Subcutaneous abdominal adipose tissue (tissue), 5 donors: ENCODE measurements around the gene KRT86.
"Not testable (repeated sequence)": the region's sequence is repeated elsewhere in the genome, so short reads cannot be mapped to it uniquely, and the experiment has no call there.

Source experiments
- H3K27ac ChIP-seq: one replicate; pipeline ENCODE4 v1.7.0; 2013; ENCODE audit warnings: low read depth, mild to moderate bottlenecking, inconsistent platforms, low read length, moderate library complexity
- H3K27me3 ChIP-seq, 5 donors: one replicate each; pipeline ENCODE4 v1.7.0; 2013; ENCODE audit warnings: low read length in 5 of 5, inconsistent platforms in 1 of 5; ENCODE audit not compliant: control insufficient read depth in 5 of 5, insufficient read depth in 4 of 5
- H3K36me3 ChIP-seq, 5 donors: one replicate each; pipeline ENCODE4 v1.7.0; 2013; ENCODE audit warnings: low read length in 5 of 5; ENCODE audit not compliant: control insufficient read depth in 5 of 5, insufficient read depth in 5 of 5
- H3K4me1 ChIP-seq, 5 donors: one replicate each; pipeline ENCODE4 v1.7.0; 2013; ENCODE audit warnings: low read length in 5 of 5, mild to moderate bottlenecking in 3 of 5, moderate library complexity in 1 of 5; ENCODE audit not compliant: control insufficient read depth in 5 of 5, insufficient read depth in 5 of 5
- H3K4me3 ChIP-seq, 5 donors: one replicate each; pipeline ENCODE4 v1.7.0; 2013; ENCODE audit warnings: low read length in 5 of 5, low read depth in 1 of 5
- H3K9ac ChIP-seq, 5 donors: one replicate each; pipeline ENCODE4 v1.7.0; 2013; ENCODE audit warnings: low read length in 5 of 5, mild to moderate bottlenecking in 4 of 5, moderate library complexity in 3 of 5
- H3K9me3 ChIP-seq, 5 donors: one replicate each; pipeline ENCODE4 v1.7.0; 2013; ENCODE audit warnings: low read length in 5 of 5; ENCODE audit not compliant: control insufficient read depth in 5 of 5
- donor health status: healthy.
- donor health status: healthy.
- donor health status: healthy.
- donor health status: healthy.
- donor health status: healthy.

The KRT86 gene

GRCh38 chr12:52245962-52246569 lies 28.4 kb upstream of the KRT86 start:
- no peak overlapping the region for H3K27ac ChIP-seq
- no peaks in the 10 kb centered on the region for H3K36me3 ChIP-seq
- no peak overlapping the region for H3K9ac ChIP-seq
- H3K4me3 ChIP-seq: no peak overlapping the region
- H3K4me1 ChIP-seq: peaks cover 3 to 28% (median 20%) of the 10 kb centered on the region in 5 donors
- no peaks in the 10 kb centered on the region for H3K9me3 ChIP-seq
- H3K27me3 ChIP-seq: peaks cover 10 to 29% (median 17%) of the 10 kb centered on the region in 5 donors

- H3K9me3 ChIP-seq: no peaks in the 10 kb centered on the region
- H3K36me3 ChIP-seq: no peaks in the 10 kb centered on the region
- peaks cover 3 to 28% (median 20%) of the 10 kb centered on the region in 5 donors for H3K4me1 ChIP-seq
- no peak overlapping the region for H3K9ac ChIP-seq
- peaks cover 10 to 29% (median 17%) of the 10 kb centered on the region in 5 donors for H3K27me3 ChIP-seq
- H3K27ac ChIP-seq: no peak overlapping the region
- H3K4me3 ChIP-seq: no peak overlapping the region
These were observed 27.5 kb upstream of the KRT86 start for GRCh38 chr12:52246720-52247621.

DNA sequence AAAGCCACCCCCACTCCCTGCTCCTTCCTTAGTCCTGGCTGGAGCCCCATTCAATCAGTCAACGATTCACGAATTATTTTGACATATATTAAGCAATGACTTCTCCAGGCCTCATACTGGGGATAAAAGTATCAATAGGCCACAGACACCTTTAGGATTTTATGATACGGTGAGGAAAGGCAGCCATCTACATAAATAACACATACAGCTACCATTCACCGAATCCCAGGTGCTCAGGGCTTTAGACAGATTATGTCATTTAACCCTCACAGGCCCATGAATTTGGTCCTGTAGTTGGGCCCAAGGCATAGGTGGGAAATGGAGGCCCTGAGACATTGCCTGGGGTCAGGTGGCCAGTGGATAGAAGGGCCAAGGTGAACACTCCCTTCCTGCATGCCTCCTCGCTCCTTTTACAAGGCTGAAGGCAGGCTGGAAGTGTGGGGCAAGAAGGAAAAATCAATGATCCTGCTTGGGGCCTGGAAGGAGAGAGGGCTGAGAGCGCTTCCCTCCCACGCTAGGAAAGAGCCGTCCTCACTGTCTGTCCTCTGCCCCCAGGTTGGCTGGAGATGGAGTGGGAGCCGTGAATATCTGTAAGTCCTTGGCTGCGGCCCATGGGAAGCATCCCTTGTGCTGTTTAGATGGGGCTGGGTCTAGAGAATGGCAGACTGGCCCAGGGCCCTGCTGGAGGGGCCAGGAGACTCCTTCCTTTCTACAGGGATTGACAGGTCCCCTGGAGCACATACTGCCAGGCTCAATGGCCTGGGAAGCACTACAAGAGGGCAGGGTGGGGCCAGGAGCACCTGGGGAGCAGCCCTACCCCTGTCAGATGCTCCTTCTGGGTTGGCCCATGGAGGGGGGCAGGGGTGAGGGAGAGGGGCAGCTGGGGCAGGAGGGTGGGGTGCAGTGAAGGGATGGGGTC lies 26.6 kb upstream of the KRT86 start:
- Histone ChIP-seq H3K9me3 (no peaks in the 10 kb centered on the region), H3K4me3 (no peak overlapping the region), H3K4me1 (peaks cover 3 to 28% (median 20%) of the 10 kb centered on the region in 5 donors), H3K27ac (no peak overlapping the region), H3K27me3 (peaks cover 10 to 29% (median 17%) of the 10 kb centered on the region in 5 donors), H3K9ac (no peak overlapping the region), H3K36me3 (no peaks in the 10 kb centered on the region)

GRCh38 chr12:52248541-52249461 lies 25.6 kb upstream of the KRT86 start:
- Histone ChIP-seq H3K9me3 (no peaks in the 10 kb centered on the region), H3K9ac (no peak overlapping the region), H3K4me3 (no peak overlapping the region), H3K4me1 (peaks cover 0 to 20% (median 13%) of the 10 kb centered on the region in 5 donors), H3K36me3 (no peaks in the 10 kb centered on the region), H3K27ac (no peak overlapping the region), H3K27me3 (peaks cover 10 to 28% (median 17%) of the 10 kb centered on the region in 5 donors)

DNA sequence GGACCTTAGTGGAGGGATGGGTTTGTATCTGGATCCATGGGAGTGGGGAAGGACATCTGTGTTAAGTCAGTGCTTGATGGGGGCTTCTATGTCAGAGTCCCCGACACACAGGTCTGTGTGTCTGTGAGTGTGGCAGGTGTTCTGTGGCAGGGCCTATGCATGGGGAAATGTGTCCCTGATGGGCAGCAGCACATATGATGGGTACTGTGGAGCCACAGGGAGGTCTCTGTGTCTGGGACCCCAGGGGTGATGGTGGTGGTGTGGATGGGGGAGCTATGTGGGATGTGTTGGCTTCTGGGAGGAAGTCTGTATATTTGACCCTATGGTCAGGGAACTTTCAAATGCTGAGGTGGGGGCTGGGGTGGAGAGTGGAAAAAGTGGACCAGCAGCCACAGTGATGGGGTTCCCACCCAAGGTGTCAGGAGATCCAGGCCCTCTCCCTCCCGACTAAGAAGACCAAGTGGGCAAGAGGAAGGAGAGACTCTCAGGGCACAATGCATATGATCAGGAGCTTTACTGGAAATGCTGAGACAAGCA lies 24.9 kb upstream of the KRT86 start:
- no peaks in the 10 kb centered on the region for H3K9me3 ChIP-seq
- H3K4me1 ChIP-seq: peaks cover 0 to 12% (median 5%) of the 10 kb centered on the region in 5 donors
- no peak overlapping the region for H3K4me3 ChIP-seq
- no peak overlapping the region for H3K27ac ChIP-seq
- H3K9ac ChIP-seq: no peak overlapping the region
- peaks cover 10 to 28% (median 21%) of the 10 kb centered on the region in 5 donors for H3K27me3 ChIP-seq
- H3K36me3 ChIP-seq: no peaks in the 10 kb centered on the region

DNA sequence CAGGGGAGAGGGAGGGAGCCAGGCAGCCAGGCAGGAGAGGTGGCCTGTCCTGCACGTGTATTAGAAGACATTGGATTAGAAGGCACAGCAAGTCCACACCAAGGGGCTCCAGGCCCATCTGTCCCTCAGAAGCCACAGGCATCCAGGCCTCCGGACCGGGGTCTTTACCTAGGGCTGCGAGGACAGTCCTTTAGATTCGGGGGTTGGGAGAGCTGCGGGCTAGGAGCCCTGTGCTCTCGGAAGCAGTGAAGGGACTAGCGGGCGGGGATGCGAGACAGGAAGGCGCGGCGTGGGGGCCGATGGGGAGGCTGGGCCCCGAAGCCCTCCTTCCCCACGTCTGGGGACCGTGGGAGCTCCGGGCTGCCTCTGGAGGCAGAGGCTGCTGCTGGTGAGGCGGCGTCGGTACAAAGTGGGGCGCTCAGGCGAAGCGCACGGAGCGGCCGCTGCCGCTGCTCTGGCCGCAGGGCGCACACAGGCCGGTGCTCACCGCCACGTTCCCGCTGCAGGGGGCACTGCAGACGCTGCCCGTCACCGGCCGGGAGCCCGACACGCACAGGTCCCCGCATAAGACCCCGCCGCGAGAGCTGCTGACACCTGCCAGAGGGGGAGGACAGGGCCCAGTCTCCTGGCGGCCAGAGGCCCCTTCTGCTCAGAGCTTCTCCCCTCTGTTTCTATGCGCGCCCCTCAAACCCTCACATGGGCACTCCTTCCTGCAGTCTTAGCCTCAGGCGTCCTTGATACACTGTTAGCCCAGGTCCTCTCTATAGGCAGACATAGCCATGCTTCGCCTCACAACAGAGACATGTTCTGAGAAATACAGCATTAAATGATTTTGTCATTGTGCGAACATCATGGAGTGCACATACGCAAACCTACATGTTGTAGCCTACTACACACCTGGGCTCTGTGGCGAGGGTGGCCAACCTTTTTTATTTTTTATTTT lies 24.1 kb upstream of the KRT86 start:
- no peaks in the 10 kb centered on the region for H3K36me3 ChIP-seq
- peaks cover 0 to 11% (median 5%) of the 10 kb centered on the region in 5 donors for H3K4me1 ChIP-seq
- H3K9me3 ChIP-seq: no peaks in the 10 kb centered on the region
- no peak overlapping the region for H3K27ac ChIP-seq
- H3K9ac ChIP-seq: no peak overlapping the region
- no peak overlapping the region for H3K4me3 ChIP-seq
- peaks cover 10 to 33% (median 25%) of the 10 kb centered on the region in 5 donors for H3K27me3 ChIP-seq

- Histone ChIP-seq H3K4me1 (peaks cover 0 to 11% (median 5%) of the 10 kb centered on the region in 5 donors), H3K4me3 (no peak overlapping the region), H3K27me3 (peaks cover 13 to 42% (median 33%) of the 10 kb centered on the region in 5 donors)
These were observed 22.9 kb upstream of the KRT86 start for GRCh38 chr12:52251367-52252051.

GRCh38 chr12:52252175-52252615 lies 22.2 kb upstream of the KRT86 start:
- H3K36me3 ChIP-seq, H3K9me3 ChIP-seq, H3K27ac ChIP-seq, H3K4me3 ChIP-seq, H3K9ac ChIP-seq: not testable (repeated sequence)
- Histone ChIP-seq H3K27me3 (peaks cover 20 to 48% (median 38%) of the 10 kb centered on the region in 5 donors), H3K4me1 (peaks cover 0 to 11% (median 5%) of the 10 kb centered on the region in 5 donors)

More at GRCh38 chr12:52251367-52252051, 22.9 kb upstream of the KRT86 start:
- Histone ChIP-seq H3K9ac (no peak overlapping the region), H3K27ac (no peak overlapping the region), H3K9me3 (no peaks in the 10 kb centered on the region), H3K36me3 (no peaks in the 10 kb centered on the region)
